Medulla oblongata (tissue), 1 donor: Measurements from ENCODE around the gene KLHL29.
"Not testable (repeated sequence)": the region's sequence is repeated elsewhere in the genome, so short reads cannot be mapped to it uniquely, and the experiment has no call there.

Experiments used
- DNase-seq: peaks from one replicate; pipeline ENCODE4 v3.0.0-alpha.2; 2015; ENCODE audit errors: extremely low spot score

The KLHL29 gene

GRCh38 chr2:23367760-23368159 is 17.2 kb upstream of the KLHL29 start:
- DNase-seq, result no peak

DNA sequence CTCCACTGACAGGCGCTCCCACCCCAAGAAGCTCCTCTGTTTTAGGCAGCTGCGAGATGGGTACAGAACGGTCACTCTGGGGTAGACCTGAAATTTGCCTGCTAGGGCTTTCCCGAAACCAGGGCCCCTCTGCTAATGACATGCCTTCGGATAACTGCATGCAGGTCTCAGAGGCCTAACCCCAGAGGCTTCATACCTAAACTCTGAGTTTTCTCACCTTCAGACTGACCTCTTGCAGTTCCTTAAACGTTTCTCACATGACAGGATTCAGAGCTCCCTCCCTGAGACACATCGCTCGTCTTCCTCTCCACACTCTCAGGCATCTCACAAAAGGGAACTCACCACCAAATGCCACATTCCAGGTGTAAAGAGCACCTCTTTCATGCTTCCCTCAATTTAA is 11.3 kb upstream of the KLHL29 start:
- DNase-seq, result no peak

GRCh38 chr2:23375448-23375847 is 9.5 kb upstream of the KLHL29 start:
- no peak for DNase-seq

DNA sequence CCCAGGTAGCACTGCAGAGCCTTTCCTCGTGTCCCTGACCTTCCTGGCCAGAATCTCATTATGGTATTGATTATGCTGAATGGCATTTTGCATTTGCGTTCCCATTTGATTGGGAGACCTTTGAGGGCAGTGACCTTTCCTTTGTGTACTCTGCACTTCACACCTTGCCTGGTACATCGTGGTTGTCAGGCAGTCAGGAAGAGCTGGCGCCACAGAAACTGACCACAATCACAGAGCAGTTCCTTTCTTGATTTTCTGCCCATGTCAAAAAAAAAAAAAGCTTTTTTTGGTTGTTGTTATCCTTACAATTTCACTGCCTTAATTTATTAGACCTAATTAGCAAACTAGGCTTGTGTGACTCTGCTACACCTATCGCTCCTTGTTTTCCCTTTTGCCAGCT is 8.9 kb upstream of the KLHL29 start:
- no peak for DNase-seq

GRCh38 chr2:23376972-23377371 is 8.0 kb upstream of the KLHL29 start:
- DNase-seq, result no peak

DNA sequence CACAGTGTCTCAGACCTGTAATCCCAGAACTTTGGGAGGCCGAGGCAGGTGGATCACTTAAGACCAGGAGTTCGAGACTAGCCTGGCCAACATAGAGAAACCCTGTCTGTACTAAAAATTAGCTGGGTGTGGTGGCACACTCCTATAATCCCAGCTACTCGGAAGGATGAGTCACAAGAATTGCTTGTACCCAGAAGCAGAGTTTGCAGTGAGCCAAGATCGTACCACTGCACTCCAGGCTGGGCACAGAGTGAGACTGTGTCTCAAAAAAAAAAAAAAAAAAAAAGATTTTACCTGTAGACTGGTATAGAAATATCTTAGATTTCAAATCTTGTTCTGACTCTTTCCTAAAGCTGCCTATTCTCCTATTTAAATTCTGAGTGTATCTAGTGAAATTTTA is 7.2 kb upstream of the KLHL29 start:
- DNase-seq, result no peak

DNA sequence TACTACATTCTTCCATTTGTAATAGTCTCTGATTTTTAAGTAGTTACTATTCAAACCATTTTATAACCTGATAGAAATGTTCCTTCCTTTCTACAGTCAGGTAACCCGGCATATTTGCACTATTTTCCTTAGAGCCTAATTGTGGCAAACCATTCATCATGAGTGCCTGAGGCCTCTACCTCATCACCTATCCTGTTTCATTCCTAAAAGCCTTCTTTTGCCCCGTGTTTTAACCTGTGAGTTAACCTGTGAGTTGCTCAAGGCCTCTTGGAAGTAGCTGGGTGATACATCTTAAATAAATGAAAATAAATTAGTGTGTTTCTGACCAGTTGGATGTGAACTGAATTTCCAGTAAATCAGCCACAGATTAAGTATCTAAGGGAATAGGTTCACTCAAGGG is 6.5 kb upstream of the KLHL29 start:
- no peak for DNase-seq

DNA sequence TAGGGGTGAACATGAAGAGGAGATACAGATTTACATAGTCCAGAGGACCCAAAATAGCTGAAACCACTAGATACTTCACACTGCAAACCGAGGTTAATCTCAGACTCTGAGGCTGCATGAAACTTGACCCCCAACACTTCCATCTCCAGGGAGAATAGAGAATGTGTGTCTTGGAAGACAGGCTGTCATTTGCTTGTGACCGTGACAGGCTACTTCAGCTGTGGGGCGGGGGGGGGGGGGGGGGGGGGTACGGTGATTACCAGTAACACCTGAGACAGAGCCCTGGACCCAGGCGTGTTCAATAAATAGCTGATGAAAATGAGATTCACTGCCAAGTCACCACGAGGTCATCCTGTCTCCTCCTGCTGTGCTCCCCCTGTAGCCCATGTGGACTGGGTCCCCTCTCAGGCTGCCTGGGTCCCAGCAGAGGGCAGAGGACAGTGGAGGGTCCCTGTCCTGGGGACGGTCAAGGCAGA is 5.7 kb upstream of the KLHL29 start:
- DNase-seq, result no peak

DNA sequence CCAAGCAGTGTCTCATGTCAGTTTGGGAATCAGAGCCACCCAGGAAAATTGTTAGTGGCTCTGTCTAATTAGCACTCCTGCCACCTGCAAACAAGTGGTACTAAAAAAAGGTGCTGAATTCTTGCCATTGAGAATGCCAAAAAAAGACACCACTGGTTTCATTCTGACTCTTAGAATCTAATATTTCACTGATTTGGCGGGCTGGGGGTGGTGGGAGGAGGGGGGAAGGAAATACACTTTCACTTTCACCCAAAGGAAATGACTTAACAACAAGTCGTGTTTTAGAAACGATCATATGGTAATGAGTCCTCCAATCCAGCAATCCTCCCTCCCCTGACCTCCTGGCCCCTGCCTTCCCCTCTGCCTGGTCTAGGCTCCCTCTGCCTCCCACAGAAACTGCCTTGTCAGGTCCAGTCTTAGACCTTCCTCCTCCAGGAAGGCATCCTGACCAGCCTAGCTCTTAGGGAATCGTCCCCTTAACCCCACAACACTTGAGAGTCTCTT is 4.4 kb upstream of the KLHL29 start:
- DNase-seq, result no peak

DNA sequence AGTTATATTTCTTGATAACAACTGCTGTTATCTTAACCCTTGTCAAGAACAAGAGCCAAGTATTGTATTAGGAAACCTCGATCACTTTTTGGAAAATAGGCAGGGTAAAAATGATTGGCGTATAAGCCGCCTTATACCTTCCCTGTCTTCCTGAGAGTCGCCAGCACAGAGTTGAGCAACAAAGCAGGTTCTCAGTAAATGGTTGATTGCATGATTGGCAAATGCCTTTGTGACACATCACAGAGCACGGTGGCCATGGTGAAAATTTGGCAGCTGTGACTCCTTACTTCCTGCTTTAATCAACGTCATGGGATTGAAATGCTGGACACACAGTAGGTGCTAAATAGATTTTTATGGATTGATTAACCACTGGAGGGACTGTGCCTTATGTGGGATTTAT is 3.9 kb upstream of the KLHL29 start:
- DNase-seq, result no peak

DNA sequence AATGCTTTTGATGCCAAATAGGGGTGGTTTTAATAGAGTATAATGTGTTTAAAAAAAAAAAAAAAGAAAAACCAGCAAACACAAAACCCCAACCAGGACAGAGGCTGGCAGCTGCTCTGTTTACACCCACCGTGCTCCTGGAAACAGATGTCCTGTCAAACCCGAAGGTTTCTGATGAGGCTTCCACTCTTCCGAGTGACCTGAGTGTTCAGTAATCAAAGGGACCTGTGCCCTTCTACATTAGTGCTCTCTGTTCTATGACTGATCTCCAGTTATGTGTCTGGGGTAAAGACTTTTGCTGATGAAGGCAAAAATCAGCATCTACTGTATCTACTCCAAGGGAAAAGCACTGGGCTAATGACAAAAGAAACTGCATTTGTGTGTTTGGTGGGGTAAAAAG is 3.5 kb upstream of the KLHL29 start:
- no peak for DNase-seq

GRCh38 chr2:23383100-23383499 is 1.9 kb upstream of the KLHL29 start:
- no peak for DNase-seq

DNA sequence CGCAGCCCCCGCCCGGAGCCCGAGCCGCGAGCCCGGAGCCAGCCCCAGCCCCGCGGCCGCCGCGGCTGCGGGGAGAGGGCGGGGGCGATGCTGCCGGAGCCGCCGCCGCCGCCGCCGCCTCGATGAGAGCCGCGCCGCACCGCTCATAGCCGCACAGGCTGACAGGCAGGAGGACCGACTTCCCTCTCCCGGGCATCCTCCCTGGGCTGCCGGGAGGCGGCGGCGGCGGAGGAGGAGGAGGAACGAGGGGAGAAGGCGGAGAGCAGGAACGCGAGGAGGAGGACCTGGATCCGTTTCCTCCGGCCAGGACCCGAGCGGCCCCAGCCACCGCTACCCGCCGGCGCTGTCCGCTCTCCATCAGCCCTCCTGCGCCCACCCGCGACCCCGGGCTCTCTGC is 370 bp downstream of the KLHL29 start:
- no peak for DNase-seq

DNA sequence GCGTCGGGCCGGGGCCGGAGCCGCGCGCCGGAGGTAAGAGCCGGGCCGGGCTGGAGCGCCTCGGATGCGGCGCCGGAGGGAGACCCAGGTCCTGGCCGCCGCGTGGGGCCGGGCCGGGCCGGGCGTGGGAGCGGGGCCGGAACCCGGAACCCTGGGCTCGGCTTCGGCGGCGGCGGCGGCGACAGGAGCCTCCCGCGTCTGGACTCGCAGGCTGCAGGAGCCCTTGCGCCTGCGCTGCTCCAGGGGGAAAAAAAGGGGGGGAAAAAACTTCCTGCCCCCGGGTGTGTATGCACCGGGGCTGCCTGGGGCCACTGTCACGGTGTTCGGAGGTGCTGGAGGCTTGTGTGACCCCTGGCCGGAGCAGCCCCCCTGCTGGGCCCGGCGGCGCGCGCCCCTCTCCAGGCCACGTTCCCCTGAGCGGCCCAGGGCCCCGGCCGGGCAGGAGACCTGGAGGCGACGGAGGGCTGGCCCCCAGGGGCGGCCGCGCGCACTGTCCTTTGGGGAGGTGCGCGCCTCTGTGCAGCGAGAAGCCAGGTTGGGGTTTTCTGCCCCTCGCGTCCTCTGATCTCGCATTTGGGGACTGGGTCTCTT is 864 bp downstream of the KLHL29 start:
- no peak for DNase-seq

- no peak for DNase-seq
Observed at GRCh38 chr2:23386339-23387220, 1.6 kb downstream of the KLHL29 start.

- DNase-seq, result no peak
Observed at GRCh38 chr2:23387221-23387550, 2.2 kb downstream of the KLHL29 start.

- no peak for DNase-seq
Observed at GRCh38 chr2:23387845-23388244, 2.9 kb downstream of the KLHL29 start.

- no peak for DNase-seq
Observed at GRCh38 chr2:23388294-23388693, 3.3 kb downstream of the KLHL29 start.

DNA sequence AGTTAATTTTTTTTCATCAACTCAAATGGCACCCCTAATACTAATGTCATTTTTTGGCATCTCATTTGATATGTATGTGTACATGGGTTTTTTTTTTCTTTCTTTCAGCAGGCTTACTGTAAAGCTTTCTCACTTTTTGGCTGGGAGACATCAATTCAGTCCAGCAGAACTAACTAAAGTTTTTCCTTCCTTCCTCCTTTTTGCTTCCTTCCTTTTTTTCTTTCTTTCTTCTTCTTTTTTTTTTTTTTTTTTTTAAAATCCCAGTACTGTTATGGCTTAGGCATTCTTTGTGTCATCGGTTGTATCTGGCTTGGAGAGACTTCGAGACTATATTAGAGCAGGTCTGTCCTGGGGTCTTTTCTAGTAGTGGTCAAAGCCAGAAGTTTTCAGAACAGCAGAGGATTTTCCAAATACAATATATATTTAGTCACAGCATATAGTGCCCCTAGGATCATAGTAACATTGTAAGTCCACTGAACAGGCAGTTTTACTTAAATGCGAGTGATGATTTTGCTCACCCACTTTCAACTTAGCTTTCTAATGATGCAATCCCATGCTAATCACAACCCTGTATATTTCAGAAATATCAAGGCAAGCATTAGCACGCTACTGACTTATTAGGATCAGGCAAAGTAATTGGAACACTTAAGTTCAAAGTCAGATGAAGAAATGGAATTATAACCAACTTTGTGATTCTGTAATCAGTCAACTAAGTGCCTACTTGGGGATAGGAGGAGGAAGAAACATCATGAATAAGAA is 4.0 kb downstream of the KLHL29 start:
- DNase-seq, result no peak

GRCh38 chr2:23390152-23390551 is 5.2 kb downstream of the KLHL29 start:
- no peak for DNase-seq

DNA sequence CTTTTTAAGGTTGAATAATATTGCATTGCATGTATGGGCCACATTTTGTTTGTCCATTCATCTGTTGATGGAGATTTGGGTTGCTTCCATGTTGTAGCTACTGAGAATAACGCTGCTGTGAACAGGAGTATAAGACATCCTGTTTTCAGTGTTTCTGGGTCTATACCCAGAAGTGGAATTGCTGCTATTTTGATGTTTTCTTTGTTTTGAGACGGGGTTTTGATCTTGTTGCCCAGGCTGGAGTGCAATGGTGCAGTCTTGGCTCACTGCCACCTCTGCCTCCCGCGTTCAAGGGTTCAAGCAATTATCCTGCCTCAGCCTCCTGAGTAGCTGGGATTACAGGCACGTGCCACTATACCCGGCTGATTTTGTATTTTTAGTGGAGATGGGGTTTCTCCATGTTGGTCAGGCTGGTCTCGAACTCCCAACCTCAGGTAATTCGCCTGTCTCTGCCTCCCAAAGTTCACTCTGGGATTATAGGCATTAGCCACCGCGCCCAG is 6.3 kb downstream of the KLHL29 start:
- not testable (repeated sequence) for DNase-seq

GRCh38 chr2:23393722-23394121 is 8.7 kb downstream of the KLHL29 start:
- no peak for DNase-seq
